Measurements from ENCODE around the gene TRIP4.
A peak's percentile ranks its signal among the peaks of the same experiment; 100 is the strongest.
"Not testable (repeated sequence)": the region's sequence is repeated elsewhere in the genome, so short reads cannot be mapped to it uniquely, and the experiment has no call there.

The TRIP4 gene
- total RNA-seq = 9.2 to 20.6 reads per million in 2 donors

DNA sequence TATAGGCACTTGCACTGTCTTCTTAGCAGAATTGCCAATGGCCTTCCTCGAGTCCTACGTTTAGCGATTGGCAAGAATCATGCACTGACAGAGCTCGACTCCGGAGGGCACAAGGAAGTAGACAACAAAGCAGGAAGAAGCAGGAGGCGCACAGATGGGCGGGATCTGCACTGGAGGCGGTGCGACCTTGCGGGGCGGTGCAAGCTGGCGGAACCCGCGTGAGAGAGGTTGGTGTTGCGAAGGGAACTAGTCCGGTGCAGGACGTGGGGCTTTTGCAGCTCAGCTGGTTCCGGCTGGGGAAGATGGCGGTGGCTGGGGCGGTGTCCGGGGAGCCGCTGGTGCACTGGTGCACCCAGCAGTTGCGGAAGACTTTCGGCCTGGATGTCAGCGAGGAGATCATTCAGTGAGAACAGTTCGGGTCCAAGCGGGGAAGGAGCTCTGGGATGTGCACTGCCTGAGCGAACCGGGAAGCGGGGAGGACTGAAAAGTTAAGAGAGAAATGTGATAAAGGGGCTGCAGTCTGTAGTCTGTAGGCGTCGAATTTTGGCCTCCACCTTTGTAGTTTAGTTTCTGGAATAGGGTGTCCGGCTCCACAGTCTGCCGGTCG, at the start of gene TRIP4:
Gene TRIP4, plus strand, starts transcription at position 275 of the 607 bp plus-strand sequence. Its CDS starts 28 bp downstream, at position 303.
- peak; percentile 90 for DNase-seq

DNA sequence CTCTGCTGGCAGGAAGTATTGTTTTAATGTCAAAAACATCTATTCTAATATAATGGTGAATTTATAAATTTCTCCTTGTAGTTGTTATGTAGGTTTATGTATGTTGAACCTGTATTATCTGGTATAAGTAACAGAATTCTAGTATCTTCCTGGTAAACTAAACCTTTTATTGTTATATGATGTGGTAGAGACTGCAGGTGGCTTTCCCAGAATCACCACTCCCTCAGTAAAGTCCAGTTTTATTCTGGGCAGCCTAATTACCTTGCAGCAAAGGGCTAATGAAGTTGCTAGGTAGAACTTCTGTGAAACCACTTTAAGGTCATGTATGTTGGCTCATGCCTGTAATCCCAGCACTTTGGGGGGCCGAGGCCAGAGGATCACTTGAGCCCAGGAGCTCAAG, 47.3 kb upstream of the TRIP4 start:
- no peak for DNase-seq

DNA sequence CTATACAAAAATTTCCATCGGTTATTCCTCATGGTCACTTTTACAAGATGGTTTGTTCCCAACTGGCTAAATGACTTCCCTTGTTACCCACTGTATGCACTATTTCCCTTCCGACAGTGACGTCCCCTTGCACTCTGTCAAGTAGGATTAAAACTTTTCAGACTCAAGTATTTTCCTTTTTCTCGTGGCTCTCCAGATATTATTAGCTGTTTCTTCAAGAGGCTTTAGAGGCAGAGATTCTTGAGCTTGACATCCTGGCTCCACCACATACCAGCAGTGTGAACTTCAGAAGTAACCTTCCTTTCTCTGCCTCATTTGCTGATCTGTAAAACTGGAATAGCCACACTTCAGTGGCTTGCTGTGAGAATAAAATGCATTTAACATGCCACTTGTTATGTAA, 45.7 kb upstream of the TRIP4 start:
- DNase-seq = no peak

DNA sequence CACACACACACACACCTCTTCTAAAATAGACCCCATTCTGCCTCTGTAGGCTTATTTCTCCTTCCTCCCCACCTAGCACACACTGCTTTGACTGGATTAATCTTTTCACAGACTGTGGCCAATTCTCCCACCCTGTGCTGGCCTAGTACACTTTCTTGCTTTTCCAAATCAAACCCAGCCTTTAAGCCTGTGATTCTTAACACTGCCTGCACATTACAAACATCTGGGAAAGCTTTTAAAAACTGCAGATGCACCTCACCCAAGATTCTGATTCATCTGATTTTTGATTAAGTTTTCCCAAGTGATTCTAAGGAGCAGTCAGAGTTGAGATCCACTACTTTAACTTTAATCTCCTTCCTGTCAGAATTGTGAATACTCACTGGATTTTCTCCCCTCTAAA, 44.4 kb upstream of the TRIP4 start:
- DNase-seq = no peak

DNA sequence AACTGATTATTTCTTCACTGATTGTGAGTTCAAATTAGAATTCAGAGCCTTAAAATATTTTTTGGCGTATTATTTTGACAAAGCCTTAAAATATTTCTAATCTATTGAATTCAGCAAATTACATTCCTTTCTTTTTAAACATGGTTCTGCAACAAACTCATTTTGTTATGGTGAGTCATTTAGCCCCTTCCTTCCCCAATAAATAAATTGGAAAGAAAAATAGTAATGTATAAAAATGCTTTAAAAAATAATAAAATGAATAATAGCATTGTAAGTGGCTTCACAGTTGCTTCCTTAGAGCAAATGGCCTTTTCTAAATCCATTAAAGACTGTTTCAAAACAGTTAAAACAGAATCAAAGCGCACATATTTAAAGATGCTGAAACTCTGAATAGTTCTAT, 43.8 kb upstream of the TRIP4 start:
- DNase-seq = no peak

DNA sequence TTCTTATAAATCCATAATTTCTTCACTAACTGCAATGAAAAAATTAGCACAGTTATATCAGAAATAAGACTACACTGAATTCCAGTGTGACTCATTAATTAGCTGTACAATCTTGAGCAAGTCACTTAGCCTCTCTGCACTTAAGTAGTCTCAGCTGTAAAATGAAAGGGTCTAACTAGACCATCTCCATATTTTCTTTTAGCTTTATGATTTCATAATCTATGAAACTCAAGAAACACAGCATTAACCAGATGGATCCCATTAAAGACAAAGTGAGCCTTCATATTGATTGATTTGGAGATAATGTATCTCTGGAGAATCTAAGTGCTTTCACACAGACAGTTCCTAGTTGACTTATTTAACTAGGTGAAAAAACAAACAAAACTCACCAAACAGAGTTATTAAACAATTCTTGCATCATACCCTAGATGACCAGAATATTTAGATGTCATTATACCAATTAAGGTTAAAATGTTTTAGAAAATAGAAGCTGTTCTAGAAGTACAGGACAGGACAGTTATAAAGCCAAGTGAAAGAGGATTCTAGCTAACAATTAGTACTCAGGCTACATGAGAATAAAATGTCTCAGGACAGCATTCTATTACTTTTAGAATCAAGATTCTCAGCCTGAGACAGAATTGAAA, 42.9 kb upstream of the TRIP4 start:
- DNase-seq = no peak

DNA sequence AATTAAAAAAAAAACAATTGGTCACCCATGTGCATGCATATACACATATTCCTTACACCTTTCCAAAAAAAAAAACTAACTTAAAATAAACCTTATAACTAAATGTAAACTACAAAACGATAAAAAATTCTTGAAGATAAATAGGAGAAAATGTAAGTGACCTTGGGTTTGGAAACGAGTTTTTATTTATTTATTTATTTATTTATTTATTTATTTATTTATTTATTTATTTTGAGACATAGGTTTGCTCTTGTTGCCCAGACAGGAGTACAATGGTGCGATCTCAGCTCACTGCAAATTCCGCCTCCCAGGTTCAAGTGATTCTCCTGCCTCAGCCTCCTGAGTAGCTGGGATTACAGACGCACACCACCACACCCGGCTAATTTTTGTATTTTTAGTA, 41.4 kb upstream of the TRIP4 start:
- DNase-seq = not testable (repeated sequence)

DNA sequence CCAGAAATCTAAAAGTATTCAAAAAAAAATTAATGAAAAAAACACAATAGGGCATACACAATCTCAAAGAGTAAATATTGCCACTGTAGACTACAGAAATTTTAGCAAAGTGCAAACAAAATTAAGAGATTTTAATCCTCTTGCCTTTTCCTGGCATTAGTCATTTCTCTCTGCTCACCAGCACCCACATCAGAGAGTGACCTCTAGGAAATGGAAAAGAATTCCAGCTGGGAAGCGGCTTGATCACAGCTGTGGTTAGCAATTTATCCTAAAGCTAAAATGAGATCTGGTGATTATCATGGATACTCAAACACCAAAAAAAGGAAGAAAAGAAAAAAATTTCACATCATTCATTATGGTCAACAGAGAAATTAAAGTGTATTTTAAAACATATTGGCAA, 39.2 kb upstream of the TRIP4 start:
- DNase-seq = no peak

DNA sequence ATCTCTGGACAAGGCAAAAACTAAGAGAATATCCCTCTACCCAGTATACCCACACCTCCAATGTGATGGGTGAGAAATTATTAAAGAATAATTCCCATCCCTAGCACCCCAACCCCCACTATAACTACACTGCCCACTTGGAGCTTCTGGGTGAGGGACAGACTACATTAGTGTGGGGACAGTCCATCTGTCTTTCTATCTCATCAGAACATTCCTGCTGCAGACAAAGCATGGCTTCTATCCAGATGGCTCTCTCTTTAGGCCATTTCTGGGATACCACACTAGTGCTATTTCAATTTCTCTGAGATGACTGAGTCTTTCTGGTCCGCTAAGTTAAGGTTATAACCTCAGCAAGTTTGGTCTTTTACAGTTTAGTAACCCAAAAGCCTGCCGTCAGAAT, 38.3 kb upstream of the TRIP4 start:
- no peak for DNase-seq

DNA sequence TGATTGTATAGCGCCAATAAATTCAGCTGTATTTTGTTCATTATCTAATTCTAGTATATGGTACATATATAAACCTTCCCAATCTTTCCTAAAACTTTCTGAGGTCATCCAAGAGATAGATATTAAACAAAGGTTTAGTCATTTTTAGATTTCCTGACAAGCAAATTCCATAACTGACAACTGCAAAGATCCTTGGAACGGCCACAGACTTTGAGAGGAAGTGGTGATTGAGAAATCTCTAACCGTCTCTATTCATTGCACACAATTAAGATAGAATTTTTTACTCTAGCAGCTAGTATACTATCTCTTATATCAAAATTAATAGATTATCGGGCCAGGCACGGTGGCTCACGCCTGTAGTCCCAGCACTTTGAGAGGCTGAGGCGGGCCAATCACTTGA, 36.4 kb upstream of the TRIP4 start:
- DNase-seq = no peak

DNA sequence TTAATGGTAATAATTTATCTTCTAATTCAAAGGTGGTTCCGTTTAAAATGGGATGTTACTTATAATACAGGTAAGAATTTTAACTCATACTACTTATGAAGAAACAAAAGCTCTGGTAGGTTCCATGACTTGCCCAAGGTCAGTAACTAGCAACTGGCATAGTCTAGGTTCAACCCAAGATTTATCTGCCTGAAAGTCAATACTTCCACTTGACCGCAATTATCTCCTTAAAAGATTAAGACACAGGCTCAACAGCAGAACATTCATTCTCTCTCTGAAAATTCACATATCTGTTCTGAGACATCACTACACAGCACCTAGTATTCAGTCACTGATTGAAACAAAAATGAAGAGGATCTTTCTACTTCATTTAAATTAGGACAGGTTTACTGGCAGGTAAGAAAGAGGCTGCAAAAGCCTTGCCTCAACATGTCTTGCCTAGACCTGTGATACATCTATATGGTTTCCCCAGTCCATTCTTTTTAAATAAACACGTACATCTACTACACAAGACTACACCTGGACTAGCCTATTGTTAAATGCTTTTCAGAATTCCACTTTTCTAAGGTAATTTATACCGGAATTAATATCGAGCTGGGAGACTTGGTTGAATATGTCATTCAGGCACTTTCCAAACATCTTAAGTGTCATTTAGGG, 32.8 kb upstream of the TRIP4 start:
- no peak for DNase-seq

DNA sequence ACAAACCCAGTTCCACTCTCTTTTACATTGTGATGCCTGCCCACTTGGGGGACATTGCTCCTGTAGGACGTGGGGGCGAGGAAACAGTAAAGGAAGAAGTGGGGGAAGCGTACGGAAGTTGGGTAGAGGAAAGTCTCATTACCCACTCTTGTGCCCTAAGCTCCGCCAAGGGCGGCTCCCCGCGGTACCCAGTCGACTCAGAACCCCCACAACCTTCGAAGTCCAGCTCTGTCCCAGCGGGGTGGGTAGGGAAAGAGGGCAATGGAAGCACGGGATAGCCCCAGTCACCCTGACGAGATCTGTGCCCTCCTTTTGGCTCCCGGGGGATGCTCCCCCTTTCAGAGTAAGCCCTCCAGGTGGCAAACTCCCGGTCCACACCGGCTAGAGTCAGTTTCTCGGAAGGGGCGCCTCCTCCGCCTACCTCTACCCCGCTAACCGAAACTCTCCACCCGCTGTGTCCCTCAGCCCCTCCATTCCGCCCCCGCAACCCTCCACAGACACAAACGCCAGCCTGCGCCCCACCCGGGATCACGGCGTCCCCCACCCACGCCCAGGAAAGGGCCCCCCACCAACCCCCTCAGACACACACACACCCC, 32.2 kb upstream of the TRIP4 start:
- DNase-seq = no peak

DNA sequence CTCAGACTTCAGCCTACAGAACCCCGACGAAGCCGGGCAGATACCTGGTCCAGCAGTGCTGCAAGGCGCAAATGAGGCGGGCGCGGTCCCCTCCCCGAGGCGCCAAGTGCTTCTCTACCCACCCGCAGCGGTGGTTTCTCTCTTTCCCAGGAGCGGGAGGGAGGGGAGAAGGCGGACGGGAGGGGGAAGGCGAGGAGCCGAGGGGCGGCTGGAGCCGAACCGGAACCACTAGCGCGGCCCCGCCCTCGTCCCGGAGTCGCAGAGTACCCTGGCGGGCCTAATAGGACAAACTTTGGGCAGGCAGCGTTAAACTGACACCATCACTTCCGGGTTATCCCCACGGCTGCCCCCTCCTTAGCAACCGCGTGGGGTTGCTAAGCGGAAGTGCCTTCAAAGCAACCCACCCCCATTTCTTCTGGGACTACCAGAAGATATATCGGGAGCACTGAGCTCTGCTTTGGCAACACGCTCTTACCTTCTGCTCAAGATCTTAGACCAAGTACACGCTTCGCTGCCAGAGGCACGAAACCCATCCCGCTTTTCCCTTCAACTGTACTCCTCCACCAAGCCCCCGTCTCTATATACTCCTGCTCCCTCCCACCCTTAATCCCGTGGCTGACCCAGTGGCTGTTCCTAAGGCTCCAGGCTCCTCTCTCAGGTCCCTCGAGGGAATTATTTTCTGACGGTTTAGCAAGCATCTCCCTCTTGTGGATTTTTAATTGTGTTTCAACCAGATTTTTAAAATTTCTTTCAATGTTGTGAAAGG, 31.5 kb upstream of the TRIP4 start, which contains the start of gene CSNK1G1:
Gene CSNK1G1, minus strand, starts transcription at position 230 of the 766 bp plus-strand sequence. CDS start 55,674 bp downstream, outside the sequence.
- peak; percentile 86 for DNase-seq

DNA sequence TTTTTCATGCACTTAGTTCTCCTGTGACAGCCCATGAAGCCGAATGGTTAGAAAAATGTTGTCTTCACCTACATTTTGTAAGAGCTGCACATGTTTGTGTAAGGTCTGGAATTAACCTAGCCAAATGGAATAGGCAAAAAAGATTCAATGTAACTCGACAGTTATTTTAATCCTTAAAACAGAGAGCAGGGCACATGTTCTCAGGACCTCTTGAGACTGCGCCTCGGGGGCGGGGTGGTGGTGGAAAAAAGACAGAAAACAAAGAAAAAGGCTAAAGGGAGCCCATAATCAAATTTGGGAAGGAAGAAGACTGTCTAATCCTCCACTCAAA, 31.0 kb upstream of the TRIP4 start:
- DNase-seq = no peak

DNA sequence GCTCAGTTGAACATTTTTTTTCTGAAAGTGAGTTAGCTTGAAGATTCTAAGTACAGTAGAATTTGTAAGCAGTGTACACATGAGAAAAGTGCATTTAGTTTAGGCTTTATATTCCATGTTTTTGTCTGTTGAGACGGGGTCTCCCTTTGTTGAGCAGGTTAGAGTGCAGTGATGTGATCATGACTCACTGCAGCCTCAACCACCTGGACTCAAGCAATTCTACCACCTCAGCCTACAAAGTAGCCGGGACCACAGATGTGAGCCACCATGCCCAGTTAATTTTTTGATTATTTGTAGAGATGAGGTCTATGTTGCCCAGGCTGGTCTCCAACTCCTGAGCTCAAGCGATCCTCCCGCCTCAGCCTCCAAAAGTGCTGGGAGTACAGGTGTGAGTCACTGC, 26.4 kb upstream of the TRIP4 start:
- no peak for DNase-seq

DNA sequence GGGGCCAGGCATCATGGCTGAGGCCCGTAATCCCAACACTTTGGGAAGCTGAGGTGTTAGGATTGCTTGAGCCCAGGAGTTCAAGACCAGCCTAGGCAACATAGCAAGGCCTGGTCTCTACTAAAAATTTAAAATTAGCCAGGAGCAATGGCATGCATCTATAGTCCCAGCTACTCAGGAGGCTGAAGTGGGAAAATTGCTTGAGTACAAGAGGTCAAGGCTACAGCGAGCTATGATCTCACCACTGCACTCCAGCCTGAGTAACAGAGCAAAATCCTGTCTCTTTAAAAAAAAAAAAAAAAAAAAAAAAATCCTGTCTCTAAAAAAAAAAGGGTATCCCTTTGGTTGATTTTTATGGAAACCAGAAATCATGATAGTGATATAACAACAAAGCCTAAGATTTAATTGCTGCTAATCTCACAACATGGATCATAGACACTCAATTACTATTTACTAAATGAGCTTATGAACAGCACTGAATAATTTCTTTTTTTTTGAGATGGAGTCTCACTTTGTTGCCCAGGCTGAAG, 18.5 kb upstream of the TRIP4 start:
- no peak for DNase-seq

DNA sequence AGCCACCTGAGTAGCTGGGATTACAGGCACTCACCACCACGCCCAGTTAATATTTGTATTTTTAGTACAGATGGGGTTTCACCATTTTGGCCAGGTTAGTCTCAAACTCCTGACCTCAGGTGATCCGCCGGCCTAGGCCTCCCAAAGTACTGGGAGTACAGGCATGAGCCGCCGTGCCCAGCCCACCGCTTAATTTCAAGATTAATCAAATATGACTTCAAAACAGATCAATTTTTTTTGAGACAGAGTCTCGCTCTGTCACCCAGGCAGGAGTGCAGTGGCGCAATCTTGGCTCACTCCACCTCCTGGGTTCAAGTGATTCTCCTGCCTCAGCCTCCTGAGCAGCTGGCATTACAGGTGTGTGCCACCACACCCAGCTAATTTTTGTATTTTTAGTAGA, 16.3 kb upstream of the TRIP4 start:
- DNase-seq = not testable (repeated sequence)

DNA sequence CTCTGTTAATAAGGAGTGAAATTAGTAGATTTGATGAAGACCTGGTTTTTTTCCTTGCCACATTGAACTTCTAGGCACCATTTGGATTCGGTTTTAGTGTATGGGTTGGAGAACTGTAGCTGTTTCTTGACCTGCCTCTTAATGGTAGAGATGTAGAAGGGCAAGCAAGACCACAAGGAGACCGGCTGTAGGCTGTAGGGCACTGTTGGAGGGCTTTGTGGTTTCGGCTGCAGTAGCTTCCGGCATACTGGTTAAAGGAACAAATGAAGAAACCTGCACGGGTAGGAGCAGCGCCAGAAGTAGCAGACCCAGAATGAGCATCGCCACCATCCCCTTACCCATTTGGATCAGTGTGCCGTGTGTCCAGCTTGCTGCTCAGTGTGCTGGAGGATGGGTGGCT, 14.3 kb upstream of the TRIP4 start:
- DNase-seq = no peak

DNA sequence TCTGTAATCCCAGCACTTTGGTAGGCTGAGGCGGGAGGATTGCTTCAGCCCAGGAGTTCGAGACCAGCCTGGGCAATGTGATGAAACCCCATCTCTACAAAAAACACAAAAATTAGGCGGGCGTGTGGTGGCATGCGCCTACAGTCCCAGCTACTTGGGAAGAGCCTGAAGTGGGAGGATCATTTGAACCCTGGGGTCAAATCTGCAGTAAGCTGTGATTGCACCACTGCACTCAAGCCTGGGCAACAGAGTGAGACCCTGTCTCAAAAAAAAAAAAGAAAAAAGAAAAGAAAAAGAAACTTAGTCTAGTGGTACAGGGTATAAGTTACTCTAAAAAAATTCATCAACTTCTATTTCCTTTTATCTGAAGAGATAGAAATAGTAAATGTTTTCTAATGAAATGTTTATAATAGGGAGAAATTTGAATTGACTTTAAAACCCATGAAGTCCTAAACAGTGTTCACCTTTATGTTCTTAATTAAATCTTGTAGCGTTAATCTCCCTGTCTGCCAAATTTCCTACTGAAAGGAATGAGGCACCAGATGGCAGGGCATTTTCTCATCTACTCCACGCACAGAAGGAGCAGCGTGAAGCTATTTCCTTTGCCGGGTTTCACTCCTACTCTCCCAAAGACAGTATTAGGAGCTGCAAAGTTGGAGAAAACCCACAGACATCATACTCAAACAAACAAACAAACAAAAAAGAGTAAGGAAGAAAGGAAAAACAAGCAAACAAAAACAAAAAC, 8.2 kb upstream of the TRIP4 start:
- DNase-seq = no peak

DNA sequence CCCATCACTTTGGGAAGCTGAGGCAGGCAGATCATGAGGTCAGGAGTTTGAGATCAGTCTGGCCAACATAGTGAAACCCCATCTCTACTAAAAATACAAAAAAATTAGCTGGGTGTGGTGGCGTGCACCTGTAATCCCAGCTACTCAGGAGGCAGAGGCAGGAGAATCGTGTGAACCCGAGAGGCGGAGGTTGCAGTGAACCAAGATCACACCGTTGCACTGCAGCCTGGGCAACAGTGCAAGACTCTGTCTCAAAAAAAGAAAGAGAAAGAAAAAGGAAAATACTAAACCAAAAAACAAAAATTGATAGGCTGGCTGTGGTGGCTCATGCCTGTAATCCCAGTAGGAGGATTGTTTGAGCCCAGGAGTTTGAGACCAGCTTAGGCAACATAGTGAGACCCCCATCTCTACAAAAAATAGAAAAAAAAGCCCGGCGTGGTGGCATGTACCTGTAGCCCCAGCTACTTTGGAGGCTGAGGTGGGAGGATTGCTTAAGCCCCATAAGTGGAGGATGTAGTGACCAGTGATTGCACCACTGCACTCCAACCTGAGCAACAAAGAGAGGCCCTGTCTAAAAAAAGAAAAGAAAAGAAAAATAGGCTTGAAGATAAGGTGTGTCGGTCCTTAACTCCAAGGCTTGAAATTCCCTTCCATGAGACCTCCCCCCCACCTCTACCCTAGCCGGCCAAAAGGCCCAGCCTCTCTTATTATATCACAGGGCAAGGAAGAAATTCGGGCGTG, 7.3 kb upstream of the TRIP4 start:
- not testable (repeated sequence) for DNase-seq

DNA sequence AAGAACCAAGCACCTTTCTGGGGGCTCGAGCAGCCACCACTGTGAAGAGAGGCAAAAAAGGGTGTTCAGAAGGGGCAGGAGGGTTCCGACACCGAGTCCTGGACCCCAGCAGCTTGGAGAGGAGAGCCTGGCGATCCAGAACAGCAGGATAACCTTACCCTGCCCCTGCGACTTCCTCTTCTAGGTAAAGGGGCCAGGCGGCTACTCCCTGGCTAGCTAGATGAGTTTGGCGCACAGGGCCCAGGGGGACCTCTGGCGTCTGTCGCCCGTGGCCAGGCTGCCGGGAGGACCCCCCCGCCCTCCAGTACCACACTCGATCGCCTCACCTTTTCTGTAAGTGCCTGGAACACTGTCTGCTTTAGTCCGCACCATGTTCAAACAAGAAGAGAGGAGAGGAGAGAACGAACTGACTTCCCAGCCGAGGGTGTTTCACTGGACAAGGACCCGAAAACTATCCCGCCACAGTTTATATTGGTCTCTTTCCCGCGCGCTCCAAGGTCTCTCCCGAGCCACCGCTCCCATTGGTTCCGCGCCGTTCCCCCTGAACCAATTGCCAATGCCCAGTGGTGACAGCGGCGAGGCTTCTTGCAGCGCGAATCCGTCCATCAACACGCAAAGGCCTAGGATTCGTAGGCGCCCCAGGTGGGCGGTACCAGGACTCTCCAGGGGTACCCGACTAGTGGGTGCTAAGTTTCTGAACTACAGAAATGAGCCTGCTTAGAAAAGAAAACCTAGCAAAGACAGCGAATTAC, 6.5 kb upstream of the TRIP4 start, which contains the start of gene PCLAF:
Gene PCLAF, minus strand, starts transcription at position 442 of the 752 bp plus-strand sequence. Its CDS starts 70 bp downstream, at position 372.
- DNase-seq = peak; percentile 87

All from T-helper 9 cell (primary cell).